ENCODE results near the gene VWA3B. TPM values are rescaled to one million over a fixed set of nuclear protein-coding genes. Genes with fewer than 3 reads are reported as not detected.
A peak's percentile ranks its signal among the peaks of the same experiment; 100 is the strongest.

Gene VWA3B
- total and polyA plus RNA-seq, 8 donors: 0.03 to 134 (median 2.2) TPM; not detected in 2

DNA sequence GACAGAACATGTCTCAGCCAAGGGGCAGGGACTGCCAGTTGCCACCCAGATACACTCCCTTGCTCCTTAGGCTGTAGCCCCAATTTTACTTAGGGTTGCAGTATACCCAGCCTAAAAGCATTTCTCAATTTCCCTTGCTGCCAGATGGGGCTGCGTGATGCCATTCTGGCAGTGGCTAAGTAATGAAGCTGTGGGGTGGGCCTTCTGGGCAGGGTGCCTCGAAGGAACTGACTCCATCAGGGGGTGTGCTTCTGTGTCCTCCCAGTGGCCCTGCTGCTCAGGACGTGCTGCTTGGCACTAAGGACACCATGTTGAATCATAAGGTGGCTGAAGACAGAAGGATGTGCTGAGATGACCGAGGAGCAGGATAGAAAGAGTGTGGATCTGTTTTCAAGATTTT, 74.2 kb downstream of the VWA3B start:
- Histone ChIP-seq H3K27me3 (no peaks in the 10 kb centered on the region), H3K4me1 (peaks cover 0 to 15% (median 6%) of the 10 kb centered on the region in 4 donors), H3K4me3 (no peak overlapping the region), H3K36me3 (no peaks in the 10 kb centered on the region), H3K27ac (peak overlapping the region in 1 of 5 donors; percentile 67), H3K9me3 (no peaks in the 10 kb centered on the region)
- intact Hi-C loops (cut with DNase I; ENCODE audit: low total_unique reads): no loop called here
- WGBS, 5 donors: 67 to 91% (median 85%) methylated on average over 4 of the region's 4 CpGs
- TF ChIP-seq POLR2AphosphoS5 (IDR thresholded peaks at IDR 0.05): no peak
- no peak for TF ChIP-seq EP300 (IDR thresholded peaks at IDR 0.05)
- no peak for TF ChIP-seq POLR2A (IDR thresholded peaks at IDR 0.05)
- TF ChIP-seq, protein P1, sequence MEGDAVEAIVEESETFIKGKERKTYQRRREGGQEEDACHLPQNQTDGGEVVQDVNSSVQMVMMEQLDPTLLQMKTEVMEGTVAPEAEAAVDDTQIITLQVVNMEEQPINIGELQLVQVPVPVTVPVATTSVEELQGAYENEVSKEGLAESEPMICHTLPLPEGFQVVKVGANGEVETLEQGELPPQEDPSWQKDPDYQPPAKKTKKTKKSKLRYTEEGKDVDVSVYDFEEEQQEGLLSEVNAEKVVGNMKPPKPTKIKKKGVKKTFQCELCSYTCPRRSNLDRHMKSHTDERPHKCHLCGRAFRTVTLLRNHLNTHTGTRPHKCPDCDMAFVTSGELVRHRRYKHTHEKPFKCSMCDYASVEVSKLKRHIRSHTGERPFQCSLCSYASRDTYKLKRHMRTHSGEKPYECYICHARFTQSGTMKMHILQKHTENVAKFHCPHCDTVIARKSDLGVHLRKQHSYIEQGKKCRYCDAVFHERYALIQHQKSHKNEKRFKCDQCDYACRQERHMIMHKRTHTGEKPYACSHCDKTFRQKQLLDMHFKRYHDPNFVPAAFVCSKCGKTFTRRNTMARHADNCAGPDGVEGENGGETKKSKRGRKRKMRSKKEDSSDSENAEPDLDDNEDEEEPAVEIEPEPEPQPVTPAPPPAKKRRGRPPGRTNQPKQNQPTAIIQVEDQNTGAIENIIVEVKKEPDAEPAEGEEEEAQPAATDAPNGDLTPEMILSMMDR (IDR thresholded peaks at IDR 0.05): no peak
- no peak for DNase-seq

DNA sequence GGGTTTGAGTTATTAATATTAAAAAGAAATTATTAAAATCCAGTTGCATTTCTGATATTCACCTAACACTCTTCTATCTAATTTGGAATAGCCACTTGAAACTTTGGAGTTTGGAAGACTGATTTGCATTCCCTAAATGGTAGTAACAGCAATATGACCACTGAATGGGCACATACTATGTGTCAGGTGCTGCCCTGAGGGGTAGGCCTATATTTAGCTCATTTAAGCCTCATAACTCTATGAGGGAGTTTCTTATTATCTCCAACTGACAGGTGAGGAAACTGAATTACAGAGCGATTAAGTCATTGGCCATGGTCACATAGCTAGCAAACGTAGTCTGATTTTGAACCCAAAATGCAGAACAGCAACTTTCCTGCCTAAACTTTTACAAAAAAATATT, 77.3 kb downstream of the VWA3B start:
- Histone ChIP-seq H3K4me3 (no peak overlapping the region), H3K9me3 (no peaks in the 10 kb centered on the region), H3K36me3 (no peaks in the 10 kb centered on the region), H3K4me1 (peaks cover 0 to 15% (median 6%) of the 10 kb centered on the region in 4 donors), H3K27ac (no peak overlapping the region), H3K27me3 (no peaks in the 10 kb centered on the region)
- intact Hi-C loops (cut with DNase I; ENCODE audit: low total_unique reads): no loop called here
- TF ChIP-seq EP300 (IDR thresholded peaks at IDR 0.05) (no peak), POLR2A (IDR thresholded peaks at IDR 0.05) (no peak), POLR2AphosphoS5 (IDR thresholded peaks at IDR 0.05) (no peak)
- TF ChIP-seq, protein P1 (IDR thresholded peaks at IDR 0.05): no peak
- WGBS, 5 donors: 93 to 96% (median 94%) methylated on average over 2 of the region's 2 CpGs
- DNase-seq: no peak

DNA sequence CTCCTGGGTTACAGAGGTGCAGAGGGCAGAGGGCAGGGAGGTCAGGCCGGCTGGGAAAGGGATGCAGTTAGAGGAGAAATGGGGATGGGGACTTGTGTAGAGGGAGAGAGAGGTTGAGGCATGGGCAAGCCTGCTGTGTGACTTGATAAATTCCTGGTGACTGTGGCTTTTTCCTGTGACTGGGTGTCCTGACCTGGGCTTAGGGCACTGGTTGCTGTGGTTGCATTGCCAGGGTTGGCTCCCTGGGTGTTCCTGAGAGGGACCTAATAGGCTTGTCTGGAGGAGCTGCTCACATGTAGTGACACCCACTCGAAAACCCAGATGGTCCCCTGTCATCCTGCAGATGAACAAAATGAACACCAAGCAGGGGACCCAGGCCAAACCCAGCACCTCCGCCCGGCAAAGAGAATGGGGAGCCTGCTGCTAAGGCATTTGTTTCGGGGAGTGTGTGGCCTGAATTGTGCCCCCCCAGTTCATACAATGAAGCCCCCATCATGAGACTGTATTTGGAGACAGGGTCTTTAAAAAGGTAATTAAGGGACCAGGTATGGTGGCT, 78.6 kb downstream of the VWA3B start:
- H3K4me1 ChIP-seq: peaks cover 0 to 15% (median 6%) of the 10 kb centered on the region in 4 donors
- intact Hi-C loops (cut with DNase I; ENCODE audit: low total_unique reads): no loop called here
- DNase-seq: no peak
- no peak overlapping the region for H3K4me3 ChIP-seq
- H3K36me3 ChIP-seq: no peaks in the 10 kb centered on the region
- WGBS, 5 donors: 80 to 94% (median 90%) methylated on average over 5 of the region's 5 CpGs
- H3K27me3 ChIP-seq: no peaks in the 10 kb centered on the region
- TF ChIP-seq, protein P1 (IDR thresholded peaks at IDR 0.05): no peak
- TF ChIP-seq POLR2AphosphoS5 (IDR thresholded peaks at IDR 0.05): no peak
- no peak for TF ChIP-seq POLR2A (IDR thresholded peaks at IDR 0.05)
- no peak for TF ChIP-seq EP300 (IDR thresholded peaks at IDR 0.05)
- no peak overlapping the region for H3K27ac ChIP-seq
- H3K9me3 ChIP-seq: no peaks in the 10 kb centered on the region

DNA sequence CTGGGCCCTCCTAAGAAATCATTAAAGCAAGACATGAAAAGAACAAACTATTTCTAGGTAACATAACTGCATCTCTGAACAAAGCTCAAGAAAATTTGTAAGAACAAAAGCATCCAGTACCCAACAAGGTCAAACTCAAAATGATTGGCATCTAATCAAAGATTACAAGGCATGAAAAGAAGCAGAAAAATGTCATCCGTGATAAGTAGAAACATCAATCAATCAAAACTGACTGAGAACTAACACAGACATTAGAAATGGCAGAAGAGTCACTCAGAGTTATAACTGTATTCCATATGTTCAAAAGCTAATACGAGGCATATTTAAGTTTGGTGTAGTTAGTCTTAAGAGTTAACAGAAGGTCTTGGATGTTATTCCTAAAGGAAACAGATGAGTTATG, 80.9 kb downstream of the VWA3B start:
- Histone ChIP-seq H3K36me3 (no peaks in the 10 kb centered on the region), H3K9me3 (no peaks in the 10 kb centered on the region), H3K4me3 (no peak overlapping the region), H3K27ac (no peak overlapping the region), H3K4me1 (peaks cover 0 to 2% (median under 1%) of the 10 kb centered on the region in 4 donors), H3K27me3 (no peaks in the 10 kb centered on the region)
- TF ChIP-seq POLR2A (IDR thresholded peaks at IDR 0.05) (no peak), EP300 (IDR thresholded peaks at IDR 0.05) (no peak), POLR2AphosphoS5 (IDR thresholded peaks at IDR 0.05) (no peak)
- TF ChIP-seq, protein P1 (IDR thresholded peaks at IDR 0.05): no peak
- intact Hi-C loops (cut with DNase I; ENCODE audit: low total_unique reads): no loop called here
- DNase-seq: no peak
- WGBS, 5 donors: 75 to 90% (median 83%) methylated on average over 2 of the region's 2 CpGs
